Stomach (tissue), 4 donors: ENCODE results near the gene ATP11A.

ENCODE experiments used
- CTCF ChIP-seq, 7 experiments: fragments of 450-650 bp in 4 of 7; fragments of 200-600 bp in 3 of 7; sonication (generic) in 3 of 7; IDR thresholded peaks; one replicate each; pipeline ENCODE4 v1.5.1; 2016 to 2019; ENCODE audit warnings: antibody characterized with exemption in 7 of 7, control low read depth in 2 of 7, mild to moderate bottlenecking in 1 of 7
- EP300 ChIP-seq: sonication (generic); formaldehyde crosslinking; IDR thresholded peaks from one replicate; pipeline ENCODE4 v1.6.1; 2017; ENCODE audit warnings: antibody characterized with exemption

DNA sequence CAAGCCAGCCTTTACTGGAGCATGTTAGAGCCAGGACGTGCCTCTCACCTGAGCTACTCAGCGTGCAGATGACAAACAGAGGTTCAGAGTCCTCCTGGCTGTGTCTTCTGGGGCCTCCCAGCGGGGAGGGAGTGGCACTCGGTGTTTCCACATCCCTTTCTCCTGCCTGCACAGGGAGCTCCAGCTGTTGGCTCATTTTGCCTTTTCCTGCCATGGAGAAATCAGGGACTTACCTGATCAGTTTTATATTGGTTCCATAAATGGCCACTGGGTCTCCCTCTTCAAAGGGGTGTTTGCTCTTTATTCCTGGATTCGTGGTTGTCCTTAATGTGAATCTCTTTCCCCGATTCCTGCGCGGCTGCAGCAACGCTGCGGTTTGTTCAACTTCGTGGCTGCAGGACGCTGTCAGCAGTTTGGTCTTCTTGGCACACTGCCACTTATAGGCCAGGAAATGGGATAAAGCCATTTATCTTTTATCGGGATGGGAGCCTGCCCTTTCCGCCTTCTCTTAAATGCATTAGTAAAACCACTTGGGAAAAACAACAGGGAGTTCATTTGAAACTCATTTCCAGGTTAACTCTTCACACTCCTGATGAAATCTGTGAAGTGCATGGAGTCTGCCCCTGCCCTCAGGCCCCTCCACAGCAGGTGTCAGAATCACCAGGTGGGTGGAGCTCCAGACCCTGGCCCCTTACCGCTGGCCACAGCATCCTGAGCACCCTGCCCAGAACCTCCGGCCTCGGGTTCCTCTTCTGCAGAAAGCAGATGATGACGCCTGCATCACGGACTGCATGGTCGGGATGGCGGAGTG is 239.3 kb downstream of the ATP11A start:
- TF ChIP-seq CTCF (IDR thresholded peaks at IDR 0.05) (no peak), EP300 (no peak)
